Activated CD8-positive, alpha-beta memory T cell treated with anti-CD3 and anti-CD28 coated beads, Interleukin-2, amount 50 U/mL, for 24 hours (primary cell): ENCODE data around the gene MLXIPL.
"Not testable (repeated sequence)": the region's sequence is repeated elsewhere in the genome, so short reads cannot be mapped to it uniquely, and the experiment has no call there.

Experiments used
- DNase-seq: peaks from one replicate; pipeline ENCODE4 v3.0.0-alpha.2; 2020; ENCODE audit errors: extremely low read depth

Gene MLXIPL

DNA sequence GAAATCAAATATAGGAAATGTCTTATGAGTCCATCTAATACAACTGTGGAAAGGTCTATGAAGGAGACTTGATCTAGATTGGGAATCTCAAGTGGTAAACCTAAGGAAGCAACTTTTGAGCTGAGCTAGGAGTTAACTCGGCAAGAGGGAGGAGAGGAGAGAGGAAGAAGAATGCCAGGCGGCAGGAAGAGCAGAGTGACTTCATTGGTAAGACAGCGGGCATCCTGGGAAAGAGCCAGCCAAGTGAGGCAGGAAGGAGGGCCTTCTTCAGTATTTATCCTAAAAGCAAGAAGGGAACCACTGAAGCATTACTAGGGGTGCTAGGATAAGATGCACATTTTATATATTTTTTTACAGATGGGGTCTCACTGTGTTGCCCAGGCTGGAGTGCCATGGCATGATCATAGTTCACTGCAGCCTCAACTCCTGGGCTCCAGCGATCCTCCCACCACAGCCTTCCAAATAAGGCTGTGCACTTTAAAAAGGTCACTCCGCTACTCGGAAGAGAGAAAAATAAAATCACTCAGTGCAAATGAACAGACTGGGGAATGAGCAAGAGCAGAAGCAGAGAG, 68.8 kb downstream of the MLXIPL start:
- DNase-seq: no peak

GRCh38 chr7:73550093-73550492, 74.2 kb downstream of the MLXIPL start:
- DNase-seq: not testable (repeated sequence)

DNA sequence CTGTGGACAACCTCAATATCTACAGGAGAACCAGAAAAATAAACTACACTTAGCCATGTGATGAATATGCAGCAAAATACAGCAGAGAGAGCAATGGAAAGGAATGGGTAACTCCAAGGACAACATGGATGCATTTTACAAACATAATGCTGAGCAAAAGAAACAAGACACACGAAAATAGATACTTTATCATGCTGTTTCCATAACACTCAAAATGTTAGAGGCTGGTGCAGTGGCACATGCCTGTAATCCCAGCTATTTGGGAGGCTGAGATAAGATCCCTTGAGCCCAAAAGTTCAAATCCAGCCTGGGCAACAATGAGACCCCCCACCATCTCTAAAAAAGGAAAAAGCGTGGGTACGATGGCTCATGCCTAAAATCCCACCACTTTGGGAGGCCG, 75.1 kb downstream of the MLXIPL start:
- no peak for DNase-seq

- no peak for DNase-seq
Measured at GRCh38 chr7:73547841-73548240, 76.5 kb downstream of the MLXIPL start.

GRCh38 chr7:73544678-73545077, 79.6 kb downstream of the MLXIPL start:
- no peak for DNase-seq
